ENCODE results near the gene RPTOR. TPM values are rescaled to one million over a fixed set of nuclear protein-coding genes. Genes with fewer than 3 reads are reported as not detected.

RPTOR gene
- total RNA-seq, 2 experiments from 2014 or later = 48.1 to 87.8 TPM

DNA sequence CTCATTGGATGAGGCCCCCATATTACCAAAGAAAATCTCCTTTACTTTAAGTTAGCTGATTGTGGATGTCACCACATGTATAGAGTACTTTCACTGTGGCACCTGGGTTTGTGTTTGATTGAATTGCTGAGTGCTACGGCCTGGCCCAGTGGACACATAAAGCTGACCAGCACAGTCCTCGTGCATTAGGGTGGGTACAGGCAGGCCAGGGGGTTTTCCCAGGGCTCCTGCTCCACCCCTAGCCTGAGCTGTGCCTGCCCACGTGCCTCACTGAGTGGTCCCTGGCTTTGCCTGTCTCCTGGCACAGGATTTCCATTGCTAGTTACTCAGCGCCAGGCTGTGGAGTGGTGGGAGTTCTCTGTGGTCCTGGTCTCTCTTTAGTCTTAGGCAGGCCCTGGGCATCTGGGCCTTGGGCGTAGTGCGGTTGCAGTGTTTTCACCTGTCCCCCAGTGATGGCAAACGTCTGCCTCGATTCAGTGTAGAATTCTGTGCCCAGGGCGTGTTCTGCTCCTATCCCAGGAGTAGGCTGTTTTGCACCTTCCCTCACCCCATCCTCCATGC is 86.0 kb downstream of the RPTOR start:
- Histone ChIP-seq H3K9me2 (ENCODE audit: insufficient read depth, low read length) (no peaks in the 10 kb centered on the region), H4K20me1 (ENCODE audit: insufficient read depth, low read length) (peaks cover 5% of the 10 kb centered on the region; the same call in 1 of the 2 replicates), H3K27ac (ENCODE audit: low read depth, low read length, poor library complexity, severe bottlenecking) (no peak overlapping the region), H3K4me1 (ENCODE audit: insufficient read depth, low read length, poor library complexity, severe bottlenecking) (no peaks in the 10 kb centered on the region), H2AFZ (ENCODE audit: low read length) (no peak overlapping the region), H3K4me2 (ENCODE audit: low read length) (no peak overlapping the region), H3K4me3 (ENCODE audit: low read depth, low read length, poor library complexity, severe bottlenecking) (no peak overlapping the region), H3K36me3 (ENCODE audit: insufficient read depth, low read length) (peaks cover 20% of the 10 kb centered on the region; the same call in 1 of the 2 replicates), H3K79me2 (ENCODE audit: insufficient read depth, low read depth, low read length) (peaks cover 8% of the 10 kb centered on the region; the same call in 1 of the 2 replicates), H3K9me3 (ENCODE audit: low read length) (no peaks in the 10 kb centered on the region)
- ChIA-PET POLR2A (interaction anchor here (1.3 kb wide), 1 partner anchor 11 kb away, joined by 3 read pairs; no protein-coding TSS in a partner anchor), CTCF (ENCODE audit: unreplicated experiment) (no interaction called here)
- no peak for DNase-seq (ENCODE audit: low spot score)
- intact Hi-C loops (cut with micrococcal nuclease; ENCODE audit: unreplicated experiment) = no loop called here
- TF ChIP-seq, protein P1, sequence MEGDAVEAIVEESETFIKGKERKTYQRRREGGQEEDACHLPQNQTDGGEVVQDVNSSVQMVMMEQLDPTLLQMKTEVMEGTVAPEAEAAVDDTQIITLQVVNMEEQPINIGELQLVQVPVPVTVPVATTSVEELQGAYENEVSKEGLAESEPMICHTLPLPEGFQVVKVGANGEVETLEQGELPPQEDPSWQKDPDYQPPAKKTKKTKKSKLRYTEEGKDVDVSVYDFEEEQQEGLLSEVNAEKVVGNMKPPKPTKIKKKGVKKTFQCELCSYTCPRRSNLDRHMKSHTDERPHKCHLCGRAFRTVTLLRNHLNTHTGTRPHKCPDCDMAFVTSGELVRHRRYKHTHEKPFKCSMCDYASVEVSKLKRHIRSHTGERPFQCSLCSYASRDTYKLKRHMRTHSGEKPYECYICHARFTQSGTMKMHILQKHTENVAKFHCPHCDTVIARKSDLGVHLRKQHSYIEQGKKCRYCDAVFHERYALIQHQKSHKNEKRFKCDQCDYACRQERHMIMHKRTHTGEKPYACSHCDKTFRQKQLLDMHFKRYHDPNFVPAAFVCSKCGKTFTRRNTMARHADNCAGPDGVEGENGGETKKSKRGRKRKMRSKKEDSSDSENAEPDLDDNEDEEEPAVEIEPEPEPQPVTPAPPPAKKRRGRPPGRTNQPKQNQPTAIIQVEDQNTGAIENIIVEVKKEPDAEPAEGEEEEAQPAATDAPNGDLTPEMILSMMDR (conservative IDR thresholded peaks at IDR 0.05; ENCODE audit: low read length) = no peak
- TF ChIP-seq EZH2phosphoT487 (IDR thresholded peaks at IDR 0.05; ENCODE audit: borderline replicate concordance, low read depth, low read length) = no peak
- no TSS peak for BruUV-seq (replicated peaks)

DNA sequence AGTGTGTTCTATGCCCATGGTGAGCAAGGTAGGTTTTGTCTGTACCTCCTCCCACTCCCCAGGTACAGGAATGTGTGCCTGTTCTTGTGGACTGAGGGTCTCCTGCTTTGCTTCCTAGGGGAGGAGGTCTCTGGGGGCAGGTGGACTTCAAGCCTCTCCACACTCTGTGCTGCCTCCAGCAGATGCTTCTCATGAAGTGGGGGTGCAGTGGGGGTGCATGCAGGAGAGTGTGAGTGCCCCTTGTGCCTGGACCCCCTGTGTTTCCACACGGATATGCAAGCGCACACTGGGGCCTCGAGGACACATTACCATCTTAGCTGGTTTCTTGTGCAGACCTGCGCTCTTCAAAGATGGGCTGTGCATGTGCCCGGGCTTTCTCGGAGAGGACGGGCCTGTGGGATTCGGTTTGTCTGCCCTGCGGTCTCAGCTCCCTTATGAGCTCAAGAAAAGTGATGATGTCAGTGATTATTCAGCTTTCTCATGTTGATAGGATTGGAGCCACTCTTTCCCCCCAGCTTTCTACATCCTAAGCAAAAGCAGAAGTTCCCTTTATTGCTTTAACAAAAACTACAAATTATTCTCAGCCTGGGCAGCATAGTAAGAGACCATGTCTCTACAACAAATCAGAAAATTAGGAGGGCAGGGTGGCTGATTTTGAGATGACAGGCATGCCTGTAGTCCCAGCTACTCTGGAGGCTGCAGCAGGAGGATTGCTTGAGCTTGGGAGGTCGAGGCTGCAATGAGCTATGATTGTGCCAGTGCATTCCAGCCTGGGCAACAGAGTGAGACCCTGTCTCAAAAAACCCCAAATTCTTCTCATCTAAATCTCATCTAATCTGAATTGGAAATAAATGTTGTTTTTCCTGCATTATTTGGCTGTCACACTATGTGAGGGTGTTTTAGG is 86.8 kb downstream of the RPTOR start:
- CTCF ChIA-PET (ENCODE audit: unreplicated experiment) = no interaction called here
- H3K4me2 ChIP-seq (ENCODE audit: low read length) = no peak overlapping the region
- POLR2A ChIA-PET = interaction anchor here (1.3 kb wide), 1 partner anchor 10 kb away, joined by 3 read pairs; no protein-coding TSS in a partner anchor
- H2AFZ ChIP-seq (ENCODE audit: low read length) = no peak overlapping the region
- no peak overlapping the region for H3K4me3 ChIP-seq (ENCODE audit: low read depth, low read length, poor library complexity, severe bottlenecking)
- TF ChIP-seq EZH2phosphoT487 (IDR thresholded peaks at IDR 0.05; ENCODE audit: borderline replicate concordance, low read depth, low read length) = no peak
- TF ChIP-seq, protein P1 (conservative IDR thresholded peaks at IDR 0.05; ENCODE audit: low read length) = no peak
- H3K9me3 ChIP-seq (ENCODE audit: low read length) = no peaks in the 10 kb centered on the region
- H4K20me1 ChIP-seq (ENCODE audit: insufficient read depth, low read length) = peaks cover 5% of the 10 kb centered on the region; the same call in 1 of the 2 replicates
- no peak overlapping the region for H3K27ac ChIP-seq (ENCODE audit: low read depth, low read length, poor library complexity, severe bottlenecking)
- BruUV-seq (replicated peaks) = no TSS peak
- no peak for DNase-seq (ENCODE audit: low spot score)
- peaks cover 16% of the 10 kb centered on the region; the same call in 1 of the 2 replicates for H3K36me3 ChIP-seq (ENCODE audit: insufficient read depth, low read length)
- H3K4me1 ChIP-seq (ENCODE audit: insufficient read depth, low read length, poor library complexity, severe bottlenecking) = no peaks in the 10 kb centered on the region
- intact Hi-C loops (cut with micrococcal nuclease; ENCODE audit: unreplicated experiment) = no loop called here
- peaks cover 8% of the 10 kb centered on the region; the same call in 1 of the 2 replicates for H3K79me2 ChIP-seq (ENCODE audit: insufficient read depth, low read depth, low read length)
- H3K9me2 ChIP-seq (ENCODE audit: insufficient read depth, low read length) = no peaks in the 10 kb centered on the region

Data from OCI-LY7 (cell line).